ENCODE data around the gene PDGFRB.

DNA sequence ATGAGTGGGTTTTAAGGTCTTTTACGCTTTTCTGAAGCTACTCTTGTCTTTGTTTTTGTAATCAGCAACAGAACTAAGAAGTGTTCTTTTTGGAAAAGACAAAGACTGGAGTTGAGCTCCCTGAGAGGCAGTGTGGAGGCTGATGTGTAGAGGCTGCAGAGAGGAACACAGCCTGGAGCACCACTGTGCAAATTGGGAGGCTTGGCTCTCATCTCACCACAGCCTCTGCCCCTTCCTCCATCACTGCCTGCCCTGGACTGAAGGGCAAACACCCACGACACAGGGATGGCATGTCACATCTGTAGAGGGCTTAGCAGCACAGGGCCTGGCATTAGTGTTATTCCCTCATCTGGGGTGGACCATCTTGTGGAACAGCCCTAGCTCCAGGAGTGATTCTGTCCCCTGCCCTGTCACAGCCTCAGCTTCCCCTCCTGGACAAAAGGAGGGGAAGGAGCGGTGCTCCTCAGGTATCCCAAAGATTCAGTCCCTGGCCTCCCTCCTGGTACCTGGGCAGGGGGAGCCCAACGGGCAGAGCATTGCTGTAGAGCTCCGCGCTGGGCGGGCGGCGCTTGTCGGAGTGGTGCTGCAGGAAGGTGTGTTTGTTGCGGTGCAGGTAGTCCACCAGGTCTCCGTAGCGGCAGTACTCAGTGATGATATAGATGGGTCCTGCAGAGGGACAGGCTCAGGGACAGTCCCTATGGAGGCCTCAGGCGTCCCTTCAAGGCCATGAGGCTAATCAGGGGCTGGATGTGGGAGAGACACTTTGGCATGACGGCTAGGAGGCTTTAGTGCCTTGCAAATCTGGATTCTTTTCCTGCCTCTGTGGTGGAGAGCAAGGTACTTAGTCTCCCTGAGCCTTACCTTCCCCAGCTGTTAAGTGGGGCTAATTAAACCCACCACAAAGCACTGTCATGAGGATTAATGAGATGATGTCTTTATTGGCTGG is 32.8 kb downstream of the PDGFRB start:
- TF ChIP-seq, protein P1, sequence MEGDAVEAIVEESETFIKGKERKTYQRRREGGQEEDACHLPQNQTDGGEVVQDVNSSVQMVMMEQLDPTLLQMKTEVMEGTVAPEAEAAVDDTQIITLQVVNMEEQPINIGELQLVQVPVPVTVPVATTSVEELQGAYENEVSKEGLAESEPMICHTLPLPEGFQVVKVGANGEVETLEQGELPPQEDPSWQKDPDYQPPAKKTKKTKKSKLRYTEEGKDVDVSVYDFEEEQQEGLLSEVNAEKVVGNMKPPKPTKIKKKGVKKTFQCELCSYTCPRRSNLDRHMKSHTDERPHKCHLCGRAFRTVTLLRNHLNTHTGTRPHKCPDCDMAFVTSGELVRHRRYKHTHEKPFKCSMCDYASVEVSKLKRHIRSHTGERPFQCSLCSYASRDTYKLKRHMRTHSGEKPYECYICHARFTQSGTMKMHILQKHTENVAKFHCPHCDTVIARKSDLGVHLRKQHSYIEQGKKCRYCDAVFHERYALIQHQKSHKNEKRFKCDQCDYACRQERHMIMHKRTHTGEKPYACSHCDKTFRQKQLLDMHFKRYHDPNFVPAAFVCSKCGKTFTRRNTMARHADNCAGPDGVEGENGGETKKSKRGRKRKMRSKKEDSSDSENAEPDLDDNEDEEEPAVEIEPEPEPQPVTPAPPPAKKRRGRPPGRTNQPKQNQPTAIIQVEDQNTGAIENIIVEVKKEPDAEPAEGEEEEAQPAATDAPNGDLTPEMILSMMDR (IDR thresholded peaks at IDR 0.05), result no peak
- TF ChIP-seq NPAS2 (CRISPR knock-in tag; IDR thresholded peaks at IDR 0.05; ENCODE audit: borderline replicate concordance) (no peak), ESRRA (IDR thresholded peaks at IDR 0.05; ENCODE audit: borderline replicate concordance, low read length) (no peak), MYC (IDR thresholded peaks at IDR 0.05; ENCODE audit: borderline replicate concordance, low read length) (no peak), POLR2A (IDR thresholded peaks at IDR 0.05; ENCODE audit: low read length) (no peak), BHLHE40 (IDR thresholded peaks at IDR 0.05; ENCODE audit: low read depth, low read length) (no peak), CEBPB (IDR thresholded peaks at IDR 0.05) (no peak), NFE2L2 (conservative IDR thresholded peaks at IDR 0.05; ENCODE audit: low read length) (no peak), RCOR1 (IDR thresholded peaks at IDR 0.05; ENCODE audit: low read depth, low read length) (no peak), CBX2 (IDR thresholded peaks at IDR 0.05; ENCODE audit: borderline replicate concordance, low read depth) (no peak)
- TF ChIP-seq, protein P2, sequence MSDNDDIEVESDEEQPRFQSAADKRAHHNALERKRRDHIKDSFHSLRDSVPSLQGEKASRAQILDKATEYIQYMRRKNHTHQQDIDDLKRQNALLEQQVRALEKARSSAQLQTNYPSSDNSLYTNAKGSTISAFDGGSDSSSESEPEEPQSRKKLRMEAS (IDR thresholded peaks at IDR 0.05), result no peak
- TF ChIP-seq, protein P3, sequence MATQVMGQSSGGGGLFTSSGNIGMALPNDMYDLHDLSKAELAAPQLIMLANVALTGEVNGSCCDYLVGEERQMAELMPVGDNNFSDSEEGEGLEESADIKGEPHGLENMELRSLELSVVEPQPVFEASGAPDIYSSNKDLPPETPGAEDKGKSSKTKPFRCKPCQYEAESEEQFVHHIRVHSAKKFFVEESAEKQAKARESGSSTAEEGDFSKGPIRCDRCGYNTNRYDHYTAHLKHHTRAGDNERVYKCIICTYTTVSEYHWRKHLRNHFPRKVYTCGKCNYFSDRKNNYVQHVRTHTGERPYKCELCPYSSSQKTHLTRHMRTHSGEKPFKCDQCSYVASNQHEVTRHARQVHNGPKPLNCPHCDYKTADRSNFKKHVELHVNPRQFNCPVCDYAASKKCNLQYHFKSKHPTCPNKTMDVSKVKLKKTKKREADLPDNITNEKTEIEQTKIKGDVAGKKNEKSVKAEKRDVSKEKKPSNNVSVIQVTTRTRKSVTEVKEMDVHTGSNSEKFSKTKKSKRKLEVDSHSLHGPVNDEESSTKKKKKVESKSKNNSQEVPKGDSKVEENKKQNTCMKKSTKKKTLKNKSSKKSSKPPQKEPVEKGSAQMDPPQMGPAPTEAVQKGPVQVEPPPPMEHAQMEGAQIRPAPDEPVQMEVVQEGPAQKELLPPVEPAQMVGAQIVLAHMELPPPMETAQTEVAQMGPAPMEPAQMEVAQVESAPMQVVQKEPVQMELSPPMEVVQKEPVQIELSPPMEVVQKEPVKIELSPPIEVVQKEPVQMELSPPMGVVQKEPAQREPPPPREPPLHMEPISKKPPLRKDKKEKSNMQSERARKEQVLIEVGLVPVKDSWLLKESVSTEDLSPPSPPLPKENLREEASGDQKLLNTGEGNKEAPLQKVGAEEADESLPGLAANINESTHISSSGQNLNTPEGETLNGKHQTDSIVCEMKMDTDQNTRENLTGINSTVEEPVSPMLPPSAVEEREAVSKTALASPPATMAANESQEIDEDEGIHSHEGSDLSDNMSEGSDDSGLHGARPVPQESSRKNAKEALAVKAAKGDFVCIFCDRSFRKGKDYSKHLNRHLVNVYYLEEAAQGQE (IDR thresholded peaks at IDR 0.05), result no peak
- TF ChIP-seq, protein P4, sequence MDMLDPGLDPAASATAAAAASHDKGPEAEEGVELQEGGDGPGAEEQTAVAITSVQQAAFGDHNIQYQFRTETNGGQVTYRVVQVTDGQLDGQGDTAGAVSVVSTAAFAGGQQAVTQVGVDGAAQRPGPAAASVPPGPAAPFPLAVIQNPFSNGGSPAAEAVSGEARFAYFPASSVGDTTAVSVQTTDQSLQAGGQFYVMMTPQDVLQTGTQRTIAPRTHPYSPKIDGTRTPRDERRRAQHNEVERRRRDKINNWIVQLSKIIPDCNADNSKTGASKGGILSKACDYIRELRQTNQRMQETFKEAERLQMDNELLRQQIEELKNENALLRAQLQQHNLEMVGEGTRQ (IDR thresholded peaks at IDR 0.05), result no peak

Measured in A549 (cell line).